ENCODE data around the gene CLECL1.

CLECL1 gene

DNA sequence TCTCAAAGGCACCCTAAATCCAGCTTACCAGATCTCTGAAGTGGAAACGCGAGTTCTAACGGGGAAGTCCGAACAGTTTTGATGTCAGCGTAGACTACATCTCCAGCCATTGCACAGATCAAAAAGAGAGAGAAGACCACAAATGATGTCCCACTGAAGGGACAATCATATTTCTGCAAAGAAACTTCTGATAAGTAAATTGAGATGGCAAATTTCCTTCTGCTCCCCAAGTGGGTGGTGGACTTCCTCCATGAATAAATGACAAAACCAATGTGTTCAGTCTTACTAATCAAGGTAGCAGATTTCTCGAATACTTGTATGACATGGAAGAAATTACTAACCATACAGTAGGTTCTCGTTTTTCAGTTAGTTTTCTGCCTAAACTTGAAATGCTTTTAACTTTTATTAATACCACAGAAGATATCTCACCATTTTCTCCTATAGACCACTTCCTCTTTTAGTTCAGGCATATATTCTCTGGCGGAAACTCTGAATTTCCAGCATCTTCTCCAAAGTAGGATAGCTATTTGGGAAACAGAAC, at the start of gene CLECL1:
Gene CLECL1 (minus strand): TSS at position 177 of the 541 bp plus-strand sequence.
- in situ Hi-C loops (cut with HindIII; ENCODE audit: low pct_ligation_motif_present, low pct_unique_long_range_greater_than_20kb, low sequenced_read_pairs): no loop called here
- DNase-seq: no peak

DNA sequence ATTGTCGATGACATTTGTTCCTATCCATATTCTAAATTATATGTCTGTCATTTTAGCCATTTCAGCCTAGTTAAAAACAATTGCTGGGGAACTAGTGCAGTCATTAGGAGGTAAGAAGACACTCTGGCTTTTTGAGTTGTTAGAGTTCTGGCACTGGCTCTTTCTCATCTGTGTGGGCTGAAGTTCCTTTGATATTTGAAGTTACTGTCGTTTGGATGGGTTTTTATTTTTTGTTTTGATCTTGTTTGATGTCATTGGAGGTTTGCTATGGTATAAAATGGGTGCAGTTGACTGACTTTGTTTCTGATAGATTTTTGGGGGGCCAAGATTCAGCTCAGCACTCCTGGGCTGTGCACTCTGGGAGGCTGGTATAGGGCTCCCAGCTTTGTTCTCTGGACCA, 48.5 kb upstream of the CLECL1 start:
- no peak for DNase-seq
- in situ Hi-C loops (cut with HindIII; ENCODE audit: low pct_ligation_motif_present, low pct_unique_long_range_greater_than_20kb, low sequenced_read_pairs): no loop called here

- in situ Hi-C loops (cut with HindIII; ENCODE audit: low pct_ligation_motif_present, low pct_unique_long_range_greater_than_20kb, low sequenced_read_pairs): no loop called here
- no peak for DNase-seq
These were observed 46.3 kb upstream of the CLECL1 start for GRCh38 chr12:9779209-9779608.

GRCh38 chr12:9776781-9777180, 43.9 kb upstream of the CLECL1 start:
- in situ Hi-C loops (cut with HindIII; ENCODE audit: low pct_ligation_motif_present, low pct_unique_long_range_greater_than_20kb, low sequenced_read_pairs): no loop called here
- no peak for DNase-seq

DNA sequence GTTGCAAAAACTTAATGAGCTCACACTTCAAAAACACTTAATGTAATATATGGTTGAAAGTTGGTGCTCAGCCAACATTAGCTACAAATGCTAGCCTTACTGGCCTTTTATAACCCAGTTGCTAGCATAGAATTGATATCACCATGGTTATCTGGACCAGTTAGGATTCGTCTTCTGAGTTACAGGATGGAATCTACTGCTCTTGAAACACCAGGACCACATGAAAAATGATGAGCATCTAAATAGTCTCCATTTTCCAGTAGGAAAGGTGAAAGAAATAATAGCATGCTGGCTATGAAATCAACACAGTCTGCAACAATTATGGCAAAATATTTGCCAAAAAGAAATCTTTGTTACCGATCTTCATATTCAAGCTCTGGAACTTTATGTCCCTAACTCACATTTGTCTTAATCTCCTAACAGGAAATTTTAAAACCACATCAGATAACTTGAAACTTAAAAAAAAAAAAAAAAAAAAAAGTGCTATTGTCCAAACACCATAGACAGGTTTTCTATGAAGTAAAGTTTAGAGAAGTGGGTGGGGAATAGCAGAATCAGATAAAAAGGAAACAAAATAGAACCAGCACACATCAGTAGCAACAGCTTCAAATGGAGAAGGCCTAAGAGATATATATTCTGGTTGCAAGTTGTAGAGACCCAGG, 40.5 kb upstream of the CLECL1 start:
- in situ Hi-C loops (cut with HindIII; ENCODE audit: low pct_ligation_motif_present, low pct_unique_long_range_greater_than_20kb, low sequenced_read_pairs): no loop called here
- no peak for DNase-seq

- in situ Hi-C loops (cut with HindIII; ENCODE audit: low pct_ligation_motif_present, low pct_unique_long_range_greater_than_20kb, low sequenced_read_pairs): no loop called here
- no peak for DNase-seq
These were observed 30.1 kb upstream of the CLECL1 start for GRCh38 chr12:9763025-9763424.

DNA sequence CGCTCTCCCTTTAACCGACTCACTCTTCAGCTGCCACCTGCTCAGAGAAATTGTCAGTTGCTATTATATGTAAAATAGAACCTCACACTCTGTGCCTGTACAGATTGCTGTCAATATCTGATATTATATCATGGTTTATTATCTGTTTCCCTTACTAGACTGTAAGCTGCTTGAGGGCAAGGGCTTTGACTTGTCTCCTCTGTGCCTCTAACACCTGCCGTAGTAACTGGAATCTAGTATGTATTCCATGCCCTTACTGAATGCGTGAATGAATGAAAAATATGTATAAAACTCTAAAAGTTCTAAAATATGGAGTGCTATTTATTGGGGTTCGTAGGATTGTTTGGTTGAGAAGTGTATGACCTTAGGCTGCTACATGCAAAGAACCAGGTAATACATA, 29.5 kb upstream of the CLECL1 start:
- no peak for DNase-seq
- in situ Hi-C loops (cut with HindIII; ENCODE audit: low pct_ligation_motif_present, low pct_unique_long_range_greater_than_20kb, low sequenced_read_pairs): no loop called here

- in situ Hi-C loops (cut with HindIII; ENCODE audit: low pct_ligation_motif_present, low pct_unique_long_range_greater_than_20kb, low sequenced_read_pairs): no loop called here
- no peak for DNase-seq
These were observed 28.5 kb upstream of the CLECL1 start for GRCh38 chr12:9761419-9761781.

GRCh38 chr12:9760699-9761418, 28.0 kb upstream of the CLECL1 start, which contains the start of gene CD69:
Gene CD69 (minus strand): TSS chr12:9760901. CDS start chr12:9760820, 81 bp downstream.
- in situ Hi-C loops (cut with HindIII; ENCODE audit: low pct_ligation_motif_present, low pct_unique_long_range_greater_than_20kb, low sequenced_read_pairs): no loop called here
- DNase-seq: no peak

DNA sequence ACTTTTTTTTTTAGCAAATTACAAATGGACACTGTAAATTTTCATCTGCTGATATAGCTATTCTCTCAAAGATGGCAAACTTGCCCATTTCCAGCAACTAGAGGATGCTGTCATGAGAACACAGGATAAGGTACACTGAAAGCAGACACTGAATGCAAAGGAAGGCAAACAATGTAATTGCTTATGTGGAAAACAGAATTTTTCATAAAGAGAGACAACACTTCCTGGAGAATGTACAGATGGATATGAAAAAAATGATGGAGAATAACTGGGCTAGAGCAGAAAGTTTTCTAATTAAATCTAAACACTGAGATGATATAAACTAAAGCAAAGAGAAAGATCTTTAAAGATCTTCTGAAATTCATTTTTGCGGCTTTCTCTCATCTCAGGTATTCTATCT, 27.2 kb upstream of the CLECL1 start:
- in situ Hi-C loops (cut with HindIII; ENCODE audit: low pct_ligation_motif_present, low pct_unique_long_range_greater_than_20kb, low sequenced_read_pairs): no loop called here
- no peak for DNase-seq

- DNase-seq: no peak
- in situ Hi-C loops (cut with HindIII; ENCODE audit: low pct_ligation_motif_present, low pct_unique_long_range_greater_than_20kb, low sequenced_read_pairs): no loop called here
These were observed 26.8 kb upstream of the CLECL1 start for GRCh38 chr12:9759694-9760093.

GRCh38 chr12:9758119-9758518, 25.2 kb upstream of the CLECL1 start:
- DNase-seq: no peak
- in situ Hi-C loops (cut with HindIII; ENCODE audit: low pct_ligation_motif_present, low pct_unique_long_range_greater_than_20kb, low sequenced_read_pairs): no loop called here

DNA sequence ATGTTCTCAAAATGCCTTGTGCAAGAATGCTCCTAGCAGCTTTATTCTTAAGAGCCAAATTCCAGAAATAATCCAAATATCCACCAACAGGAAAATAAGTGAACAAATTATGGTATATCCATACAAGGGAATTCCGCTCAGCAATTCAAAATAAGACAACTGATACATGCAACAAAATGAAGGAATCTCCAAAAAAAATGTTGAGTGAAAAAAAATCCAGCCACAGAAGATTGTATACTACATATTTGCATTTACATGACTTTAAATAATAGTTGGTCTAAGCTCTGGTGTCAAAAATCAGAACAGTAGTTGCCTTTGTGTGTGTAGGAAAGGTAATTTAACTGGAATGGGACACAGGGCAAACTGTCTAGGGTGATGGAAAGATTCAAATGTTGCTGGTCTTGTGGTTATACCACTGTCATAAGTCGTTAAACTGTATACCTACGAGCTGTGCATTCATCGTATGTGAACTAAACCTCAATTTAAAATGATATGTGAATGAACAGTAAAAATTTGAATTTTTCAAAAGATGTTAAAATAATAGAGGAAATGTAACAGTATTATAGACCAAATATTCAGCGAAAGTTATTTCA, 24.6 kb upstream of the CLECL1 start:
- in situ Hi-C loops (cut with HindIII; ENCODE audit: low pct_ligation_motif_present, low pct_unique_long_range_greater_than_20kb, low sequenced_read_pairs): no loop called here
- DNase-seq: no peak

DNA sequence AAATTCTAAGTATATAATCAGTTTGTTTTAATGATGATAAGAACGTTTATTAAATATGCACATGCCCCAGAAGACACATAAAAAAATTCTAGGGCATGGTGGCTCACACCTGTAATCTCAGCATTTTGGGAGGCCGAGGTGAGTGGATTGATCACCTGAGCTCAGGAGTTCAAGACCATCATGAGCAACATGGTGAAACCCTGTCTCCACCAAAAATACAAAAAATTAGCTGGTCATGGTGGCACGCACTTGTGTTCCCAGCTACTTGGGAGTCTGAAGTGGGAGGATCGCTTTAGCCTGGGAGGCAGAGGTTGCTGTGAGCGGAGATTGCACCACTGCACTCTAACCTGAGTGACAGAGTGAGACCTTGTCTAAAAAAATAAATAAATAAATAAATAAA, 23.8 kb upstream of the CLECL1 start:
- in situ Hi-C loops (cut with HindIII; ENCODE audit: low pct_ligation_motif_present, low pct_unique_long_range_greater_than_20kb, low sequenced_read_pairs): no loop called here
- DNase-seq: no peak

- in situ Hi-C loops (cut with HindIII; ENCODE audit: low pct_ligation_motif_present, low pct_unique_long_range_greater_than_20kb, low sequenced_read_pairs): no loop called here
- no peak for DNase-seq
These were observed 23.3 kb upstream of the CLECL1 start for GRCh38 chr12:9756170-9756569.

DNA sequence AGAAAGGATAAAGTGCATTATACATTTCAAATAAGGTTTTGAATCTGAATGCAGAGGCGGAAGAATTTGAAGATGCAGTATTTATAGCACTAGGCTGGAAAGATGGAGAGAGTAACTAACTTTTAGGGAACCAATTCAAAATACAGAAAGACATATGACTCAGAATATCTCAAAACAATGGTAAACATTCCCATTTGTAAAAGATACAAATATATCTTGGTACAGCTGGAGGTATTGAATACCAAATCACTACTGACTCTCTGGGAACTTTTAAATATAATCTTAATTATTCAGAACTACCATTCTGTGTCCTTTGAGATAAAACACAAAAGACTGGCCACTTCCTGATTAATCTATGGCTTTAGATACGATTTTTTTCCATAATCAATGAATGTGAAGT, 22.7 kb upstream of the CLECL1 start:
- in situ Hi-C loops (cut with HindIII; ENCODE audit: low pct_ligation_motif_present, low pct_unique_long_range_greater_than_20kb, low sequenced_read_pairs): no loop called here
- no peak for DNase-seq

DNA sequence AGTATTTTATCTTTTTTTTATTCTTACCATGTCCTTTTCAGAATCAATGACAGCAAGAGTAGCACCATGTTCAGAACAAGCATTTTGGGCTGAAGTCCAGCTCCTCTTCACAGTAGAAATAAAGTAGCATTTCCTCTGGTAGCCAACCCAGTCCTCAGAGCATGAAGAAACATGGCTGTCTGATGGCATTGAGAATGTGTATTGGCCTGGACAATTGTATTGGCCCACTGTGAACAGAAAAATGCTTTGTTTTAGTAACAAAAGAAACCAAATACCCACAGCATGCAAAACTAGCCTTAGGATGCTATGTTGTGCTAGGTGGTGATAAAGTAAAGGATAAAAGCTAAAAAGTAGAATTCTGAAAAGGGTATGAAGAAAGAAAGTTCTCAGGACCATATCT, 22.1 kb upstream of the CLECL1 start:
- no peak for DNase-seq
- in situ Hi-C loops (cut with HindIII; ENCODE audit: low pct_ligation_motif_present, low pct_unique_long_range_greater_than_20kb, low sequenced_read_pairs): no loop called here

- in situ Hi-C loops (cut with HindIII; ENCODE audit: low pct_ligation_motif_present, low pct_unique_long_range_greater_than_20kb, low sequenced_read_pairs): no loop called here
These were observed 21.4 kb upstream of the CLECL1 start for GRCh38 chr12:9754099-9754927.

DNA sequence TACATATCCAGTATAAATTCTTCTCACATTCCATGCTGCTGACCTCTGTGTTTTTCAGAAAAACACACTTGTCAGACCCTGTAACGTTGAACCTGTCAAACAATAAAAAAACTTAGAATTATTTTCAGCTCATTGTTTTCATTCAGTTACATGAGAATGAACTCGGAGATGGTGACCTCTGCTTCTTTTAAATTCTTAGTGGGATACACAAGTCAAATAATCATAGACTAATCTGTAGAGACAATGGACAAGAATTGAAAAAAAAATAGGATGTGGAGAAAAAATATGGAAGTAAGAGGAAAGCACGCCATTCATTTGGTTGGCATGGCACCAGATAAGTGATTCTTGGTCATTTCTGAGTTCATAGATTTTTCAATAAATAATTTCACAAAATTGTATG, 20.6 kb upstream of the CLECL1 start:
- DNase-seq: no peak
- in situ Hi-C loops (cut with HindIII; ENCODE audit: low pct_ligation_motif_present, low pct_unique_long_range_greater_than_20kb, low sequenced_read_pairs): no loop called here

More at GRCh38 chr12:9754099-9754927, 21.4 kb upstream of the CLECL1 start:
- DNase-seq: no peak

Data from ACHN (cell line).